ENCODE measurements around the gene ZBTB43.

ZBTB43 gene

GRCh38 chr9:126885131-126885641, 80.3 kb downstream of the ZBTB43 start:
- in situ Hi-C loops (cut with MboI; ENCODE audit: low sequenced_read_pairs), result no loop called here

DNA sequence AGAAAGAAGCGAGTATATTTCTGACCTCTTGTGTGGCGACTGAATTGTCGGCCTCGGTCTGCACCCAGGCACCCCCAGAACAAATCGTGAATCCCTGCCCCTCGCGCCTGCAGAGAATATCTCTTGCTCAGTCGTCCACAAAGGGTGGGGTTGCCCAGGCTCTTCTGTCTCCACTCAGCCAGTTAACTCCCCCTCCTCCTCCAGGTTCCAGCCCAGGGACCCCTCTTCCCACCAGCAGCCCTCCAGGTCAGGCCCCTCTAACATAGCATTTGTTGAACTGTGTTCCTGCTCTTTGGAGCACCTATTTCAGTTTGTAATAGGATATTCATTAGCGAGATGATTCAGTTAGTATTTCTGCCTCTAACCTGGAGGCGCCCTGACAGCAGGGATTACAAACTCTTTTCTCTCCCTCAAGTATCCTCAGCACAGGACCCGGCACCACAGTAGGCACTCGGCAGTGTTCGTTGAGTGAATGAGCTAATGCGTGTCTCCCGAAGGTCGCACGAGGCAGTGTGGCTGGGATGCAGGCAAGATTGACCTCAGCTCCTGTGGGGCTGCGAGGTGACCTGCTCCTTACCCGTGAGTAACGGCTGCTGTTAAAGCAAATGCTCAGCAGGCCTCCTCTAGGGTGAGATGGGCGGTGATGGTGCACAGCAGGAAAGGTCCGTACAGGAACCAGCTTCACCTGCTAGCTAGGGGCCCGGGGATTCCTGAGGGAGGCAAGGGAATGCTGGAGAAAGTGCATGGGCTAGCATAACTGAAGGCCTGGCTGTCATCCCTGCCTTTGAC, 81.4 kb downstream of the ZBTB43 start:
- in situ Hi-C loops (cut with MboI; ENCODE audit: low sequenced_read_pairs), result no loop called here

GRCh38 chr9:126886897-126887296, 82.1 kb downstream of the ZBTB43 start:
- in situ Hi-C loops (cut with MboI; ENCODE audit: low sequenced_read_pairs), result no loop called here
